ENCODE measurements around the gene SPEG.

Gene SPEG

DNA sequence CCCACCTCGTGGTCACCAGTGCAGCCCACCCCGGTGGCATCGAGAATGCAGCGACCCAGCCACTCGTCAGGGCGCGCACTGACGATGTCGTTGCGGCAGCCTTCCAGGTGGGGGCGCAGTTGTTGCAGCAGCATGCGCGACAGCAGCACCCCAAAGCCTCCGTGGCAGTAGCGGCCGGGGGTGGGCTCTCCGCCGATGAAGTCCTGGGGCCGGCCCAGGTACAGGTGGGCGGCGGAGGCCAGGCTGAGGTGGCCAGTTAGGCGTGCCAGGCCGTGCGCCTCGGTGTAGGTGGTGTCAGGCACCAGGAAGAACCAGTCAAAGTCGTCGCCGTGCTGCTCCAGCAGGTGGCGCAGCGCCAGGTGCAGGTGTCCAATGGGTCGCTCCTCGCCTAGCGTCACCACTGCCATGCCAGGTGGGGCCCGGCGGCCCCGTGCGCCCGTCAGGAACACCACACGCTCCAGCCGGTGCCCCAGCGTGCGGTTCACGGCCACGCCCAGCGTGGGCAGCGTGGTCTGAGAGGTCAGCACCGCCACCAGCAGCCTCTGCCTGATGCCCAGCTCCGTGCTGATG is 107.1 kb downstream of the SPEG start:
- H3K27me3 ChIP-seq (ENCODE audit: low read depth): no peaks in the 10 kb centered on the region
- in situ Hi-C loops (cut with MboI; ENCODE audit: low sequenced_read_pairs): loop anchor here (5.0 kb wide), 1 partner anchor 101 kb away; no protein-coding TSS in a partner anchor
- peak; percentile 56 to 91 for DNase-seq (ENCODE audit: low spot score in 2 of 2)
- peak overlapping the region; percentile 67 for H3K4me3 ChIP-seq
- H3K9me3 ChIP-seq: no peaks in the 10 kb centered on the region
- peaks cover 19% of the 10 kb centered on the region for H3K36me3 ChIP-seq (replicated peaks)
- H3K4me1 ChIP-seq: peaks cover 8% of the 10 kb centered on the region; the same call in 1 of the 2 replicates

DNA sequence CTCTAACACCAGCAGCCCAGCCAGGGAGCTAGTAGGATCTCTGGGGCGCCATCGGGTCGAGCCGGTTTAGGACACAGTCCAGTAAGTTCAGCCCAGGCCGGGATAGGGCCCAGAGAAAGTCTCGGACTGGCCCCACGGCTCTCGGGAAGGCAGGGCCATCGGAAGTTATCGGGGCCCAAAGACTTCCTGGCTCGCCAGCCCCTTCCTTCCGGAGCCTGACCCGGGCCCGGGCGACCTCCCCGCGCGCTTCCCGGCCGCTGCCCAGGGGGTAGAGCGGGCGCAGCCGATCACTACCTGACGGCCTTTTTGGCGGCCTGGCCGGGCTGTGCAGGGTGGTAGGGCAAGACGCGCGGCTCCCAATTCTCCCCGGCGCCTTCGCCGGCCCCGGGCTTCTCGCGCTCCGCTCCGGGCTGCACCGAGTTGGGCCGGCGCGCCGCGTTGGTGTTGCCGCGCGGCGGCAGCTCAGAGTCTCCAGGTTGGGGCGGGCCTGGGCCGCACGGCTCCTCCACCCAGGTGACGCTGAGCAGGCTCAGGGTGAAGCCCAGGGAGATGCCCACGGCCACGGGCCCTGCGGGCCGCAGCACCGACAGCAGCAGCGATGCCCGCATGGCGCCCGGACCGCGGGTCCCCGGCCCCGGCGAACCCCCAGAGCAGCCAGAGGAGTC is 108.4 kb downstream of the SPEG start:
- in situ Hi-C loops (cut with MboI; ENCODE audit: low sequenced_read_pairs): loop anchor here (5.0 kb wide), 1 partner anchor 99 kb away; no protein-coding TSS in a partner anchor
- Histone ChIP-seq H3K36me3 (replicated peaks) (peaks cover 19% of the 10 kb centered on the region), H3K27me3 (ENCODE audit: low read depth) (no peaks in the 10 kb centered on the region), H3K4me1 (peaks cover 8% of the 10 kb centered on the region; the same call in 1 of the 2 replicates), H3K9me3 (no peaks in the 10 kb centered on the region), H3K4me3 (peak overlapping the region; percentile 67)
- DNase-seq (ENCODE audit: low spot score in 2 of 2): peak in 1 of 2 experiments; percentile 61

DNA sequence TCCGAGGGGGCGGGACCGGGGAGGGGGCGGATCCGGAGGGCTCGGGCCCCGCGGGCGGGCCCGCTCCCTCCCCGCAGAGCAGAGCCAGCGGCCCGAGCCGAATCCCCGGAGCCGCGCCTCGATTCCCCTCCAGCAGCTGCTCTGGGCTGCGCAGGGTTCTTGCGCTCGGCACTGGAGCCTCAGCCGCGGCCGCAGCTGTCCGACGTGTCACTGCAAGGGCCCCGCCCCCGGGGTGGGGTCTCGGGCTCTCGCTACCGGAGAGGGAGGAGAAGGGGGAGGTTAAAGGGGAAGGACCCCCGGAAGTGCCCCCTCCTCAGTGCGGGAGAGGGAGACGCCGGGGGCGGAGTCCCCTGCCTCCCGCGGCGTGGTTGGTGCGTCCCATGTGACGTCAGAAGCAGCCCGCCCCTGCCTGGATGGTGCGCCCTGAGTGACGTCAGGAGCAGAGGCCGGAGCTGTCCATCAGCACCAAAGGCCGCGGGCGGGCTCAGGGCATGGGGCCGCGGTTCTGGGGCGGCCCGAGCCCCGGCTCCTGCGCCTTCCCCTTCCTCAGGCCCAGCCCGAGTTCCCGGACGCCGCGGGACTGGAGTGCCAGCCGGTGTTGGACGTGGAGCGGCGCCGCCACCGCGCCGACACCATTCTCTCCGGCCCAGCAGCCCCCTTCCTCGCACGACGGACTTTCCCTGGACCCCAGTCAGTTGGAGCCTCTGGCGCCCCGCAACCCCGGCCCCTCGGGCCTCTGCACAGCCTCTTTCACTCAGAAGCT is 109.1 kb downstream of the SPEG start, which contains the start of the genes CHPF and TMEM198:
Gene CHPF (minus strand): TSS at position 214 of the 763 bp plus-strand sequence. CDS start 271 bp downstream, outside the sequence.
Gene TMEM198 (plus strand): TSS at position 433 of the 763 bp plus-strand sequence. CDS start 700 bp downstream, outside the sequence.
- H3K27me3 ChIP-seq (ENCODE audit: low read depth): no peaks in the 10 kb centered on the region
- no peaks in the 10 kb centered on the region for H3K9me3 ChIP-seq
- in situ Hi-C loops (cut with MboI; ENCODE audit: low sequenced_read_pairs): loop anchor here (5.0 kb wide), 1 partner anchor 99 kb away; no protein-coding TSS in a partner anchor
- peaks cover 19% of the 10 kb centered on the region for H3K36me3 ChIP-seq (replicated peaks)
- DNase-seq (ENCODE audit: low spot score in 2 of 2): peak; percentile 97 to 99
- peak within 1 kb of the TSS; percentile 67 for H3K4me3 ChIP-seq
- peaks cover 8% of the 10 kb centered on the region; the same call in 1 of the 2 replicates for H3K4me1 ChIP-seq

DNA sequence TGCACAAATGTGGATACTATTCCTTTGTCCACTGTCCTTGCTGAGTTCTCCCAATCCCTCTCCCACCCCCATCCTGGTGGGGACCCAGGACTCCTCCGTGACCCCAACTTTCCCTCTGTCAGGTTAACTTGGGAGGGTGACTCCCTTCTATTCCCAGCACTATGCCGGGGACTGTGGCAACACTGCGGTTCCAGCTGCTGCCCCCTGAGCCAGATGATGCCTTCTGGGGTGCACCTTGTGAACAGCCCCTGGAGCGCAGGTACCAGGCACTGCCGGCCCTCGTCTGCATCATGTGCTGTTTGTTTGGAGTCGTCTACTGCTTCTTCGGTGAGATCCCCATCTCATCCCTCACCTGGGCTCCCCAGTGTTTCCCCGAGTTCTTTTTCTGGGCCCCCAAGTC is 109.9 kb downstream of the SPEG start:
- no peak for DNase-seq (ENCODE audit: low spot score in 2 of 2)
- no peaks in the 10 kb centered on the region for H3K9me3 ChIP-seq
- in situ Hi-C loops (cut with MboI; ENCODE audit: low sequenced_read_pairs): loop anchor here (5.0 kb wide), 1 partner anchor 98 kb away; no protein-coding TSS in a partner anchor
- peaks cover 8% of the 10 kb centered on the region; the same call in 1 of the 2 replicates for H3K4me1 ChIP-seq
- H3K4me3 ChIP-seq: peak overlapping the region; percentile 67
- no peaks in the 10 kb centered on the region for H3K27me3 ChIP-seq (ENCODE audit: low read depth)
- H3K36me3 ChIP-seq (replicated peaks): peaks cover 19% of the 10 kb centered on the region

DNA sequence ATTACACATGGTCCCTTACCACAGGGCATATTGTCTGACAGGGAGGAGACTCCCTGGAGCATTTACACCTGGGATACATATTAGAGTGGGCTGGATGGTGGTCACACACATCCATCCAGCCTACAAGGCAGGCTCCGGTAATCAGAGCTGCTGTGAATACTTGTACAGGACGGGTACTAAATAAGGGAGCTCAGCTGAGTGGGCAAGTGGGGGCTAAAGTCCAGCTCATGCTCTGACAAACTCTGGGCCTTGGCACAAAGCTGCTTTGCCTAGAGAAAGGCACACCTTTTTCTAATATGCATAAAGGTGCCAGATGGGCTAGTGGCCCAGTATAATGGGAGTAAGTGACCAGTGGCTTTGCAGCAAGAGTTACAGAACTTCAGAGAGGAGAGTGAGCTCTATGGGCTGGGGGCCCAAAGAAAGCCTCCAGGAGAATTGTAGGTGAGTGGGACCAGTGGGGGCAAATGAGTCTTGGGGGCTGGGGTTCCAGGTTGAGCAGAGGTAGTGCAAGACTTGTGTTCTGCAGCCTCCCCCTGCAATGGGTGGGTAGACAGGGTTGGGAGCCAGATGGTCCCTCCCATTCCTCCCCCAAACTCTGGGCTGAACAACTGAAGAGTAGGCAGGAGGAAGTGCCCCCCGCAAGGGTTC is 110.8 kb downstream of the SPEG start:
- DNase-seq (ENCODE audit: low spot score in 2 of 2): no peak
- H3K36me3 ChIP-seq (replicated peaks): peaks cover 14% of the 10 kb centered on the region
- in situ Hi-C loops (cut with MboI; ENCODE audit: low sequenced_read_pairs): no loop called here
- no peaks in the 10 kb centered on the region for H3K9me3 ChIP-seq
- no peak overlapping the region for H3K4me3 ChIP-seq
- H3K4me1 ChIP-seq: peaks cover 8% of the 10 kb centered on the region; the same call in 1 of the 2 replicates
- no peaks in the 10 kb centered on the region for H3K27me3 ChIP-seq (ENCODE audit: low read depth)

DNA sequence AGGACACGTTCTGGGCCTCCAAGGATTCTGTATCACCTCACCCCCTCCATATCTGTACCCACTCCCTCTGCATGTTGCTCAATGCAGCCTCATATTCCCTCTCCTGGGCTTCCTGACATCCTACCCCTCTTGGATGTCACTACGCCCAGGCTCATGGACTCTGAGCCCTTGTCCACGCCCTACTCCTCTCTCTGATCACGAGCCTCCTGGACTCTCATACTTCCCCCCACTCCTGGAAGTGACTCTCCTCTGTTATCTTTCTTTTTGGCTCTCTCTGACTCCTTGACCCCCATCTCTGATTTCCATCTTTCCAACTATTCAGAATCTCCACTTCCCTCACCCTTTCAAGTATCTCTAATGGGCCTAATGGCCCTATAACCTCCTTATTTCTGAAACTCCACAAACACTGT is 111.3 kb downstream of the SPEG start:
- Histone ChIP-seq H3K4me3 (no peak overlapping the region), H3K4me1 (peaks cover 8% of the 10 kb centered on the region; the same call in 1 of the 2 replicates), H3K36me3 (replicated peaks) (peaks cover 8% of the 10 kb centered on the region), H3K9me3 (no peaks in the 10 kb centered on the region), H3K27me3 (ENCODE audit: low read depth) (no peaks in the 10 kb centered on the region)
- DNase-seq (ENCODE audit: low spot score in 2 of 2): no peak
- in situ Hi-C loops (cut with MboI; ENCODE audit: low sequenced_read_pairs): no loop called here

DNA sequence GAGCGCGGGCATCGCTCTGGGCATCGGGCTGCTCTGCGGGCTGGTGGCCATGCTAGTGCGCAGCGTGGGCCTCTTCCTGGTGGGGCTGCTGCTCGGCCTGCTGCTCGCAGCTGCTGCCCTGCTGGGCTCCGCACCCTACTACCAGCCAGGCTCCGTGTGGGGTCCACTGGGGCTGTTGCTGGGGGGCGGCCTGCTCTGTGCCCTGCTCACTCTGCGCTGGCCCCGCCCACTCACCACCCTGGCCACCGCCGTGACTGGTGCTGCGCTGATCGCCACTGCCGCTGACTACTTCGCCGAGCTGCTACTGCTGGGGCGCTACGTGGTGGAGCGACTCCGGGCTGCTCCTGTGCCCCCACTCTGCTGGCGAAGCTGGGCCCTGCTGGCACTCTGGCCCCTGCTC is 113.0 kb downstream of the SPEG start:
- H3K9me3 ChIP-seq: no peaks in the 10 kb centered on the region
- in situ Hi-C loops (cut with MboI; ENCODE audit: low sequenced_read_pairs): no loop called here
- no peak overlapping the region for H3K4me3 ChIP-seq
- peaks cover 4% of the 10 kb centered on the region for H3K4me1 ChIP-seq
- H3K27me3 ChIP-seq (ENCODE audit: low read depth): no peaks in the 10 kb centered on the region
- no peak for DNase-seq (ENCODE audit: low spot score in 2 of 2)
- no peaks in the 10 kb centered on the region for H3K36me3 ChIP-seq (replicated peaks)

Measured in HAP-1 (cell line).